ENCODE results near the gene STARD7. TPM values are rescaled to one million over a fixed set of nuclear protein-coding genes. Genes with fewer than 3 reads are reported as not detected.
"Not testable (repeated sequence)": the region's sequence is repeated elsewhere in the genome, so short reads cannot be mapped to it uniquely, and the experiment has no call there.

Gene STARD7
- total RNA-seq, 1 experiment from 2014 or later: 100 TPM

DNA sequence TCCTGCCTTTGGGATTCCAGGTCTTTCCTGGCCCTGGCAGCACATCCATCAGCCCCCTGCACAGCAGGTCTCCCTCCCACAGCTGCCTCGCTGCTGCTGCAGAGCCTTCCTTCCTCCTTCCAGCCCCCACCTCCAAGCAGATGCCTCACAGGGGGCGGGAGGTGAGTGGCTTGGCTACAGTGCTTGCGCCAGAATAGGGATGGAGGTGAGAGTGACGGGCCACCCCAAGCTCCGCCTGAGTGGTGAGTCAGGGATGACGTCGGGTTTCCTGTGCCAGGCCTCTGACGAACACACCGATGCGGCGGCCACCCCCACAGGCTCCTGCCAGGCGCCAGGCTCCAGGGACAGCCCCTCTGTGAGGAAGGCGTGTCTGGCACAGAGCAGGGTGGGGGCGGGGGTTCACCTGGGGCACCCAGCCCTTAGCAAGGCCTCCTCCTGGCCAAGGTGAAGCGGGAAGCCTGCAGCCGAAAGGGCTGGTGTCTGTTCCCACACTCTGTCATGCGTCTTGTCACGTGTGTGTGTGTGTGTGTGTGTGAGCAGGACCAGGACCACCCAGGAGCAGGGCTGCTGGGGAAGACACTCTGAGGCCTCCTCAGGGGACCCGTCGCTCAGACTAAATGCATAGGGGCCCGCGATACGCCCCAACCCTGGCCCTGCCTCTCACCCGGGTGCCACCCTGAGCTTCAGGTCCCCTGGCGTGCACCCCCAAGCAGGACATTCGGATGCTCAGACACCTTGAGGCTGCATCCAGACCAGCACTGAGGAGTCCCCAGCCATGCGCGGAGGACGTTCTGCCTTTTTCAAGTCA is 60.0 kb downstream of the STARD7 start:
- Histone ChIP-seq H3K9me3 (no peaks in the 10 kb centered on the region), H3K4me3 (no peak overlapping the region), H3K27me3 (no peaks in the 10 kb centered on the region), H3K36me3 (peaks cover 6% of the 10 kb centered on the region)
- peak; percentile 76 for DNase-seq

DNA sequence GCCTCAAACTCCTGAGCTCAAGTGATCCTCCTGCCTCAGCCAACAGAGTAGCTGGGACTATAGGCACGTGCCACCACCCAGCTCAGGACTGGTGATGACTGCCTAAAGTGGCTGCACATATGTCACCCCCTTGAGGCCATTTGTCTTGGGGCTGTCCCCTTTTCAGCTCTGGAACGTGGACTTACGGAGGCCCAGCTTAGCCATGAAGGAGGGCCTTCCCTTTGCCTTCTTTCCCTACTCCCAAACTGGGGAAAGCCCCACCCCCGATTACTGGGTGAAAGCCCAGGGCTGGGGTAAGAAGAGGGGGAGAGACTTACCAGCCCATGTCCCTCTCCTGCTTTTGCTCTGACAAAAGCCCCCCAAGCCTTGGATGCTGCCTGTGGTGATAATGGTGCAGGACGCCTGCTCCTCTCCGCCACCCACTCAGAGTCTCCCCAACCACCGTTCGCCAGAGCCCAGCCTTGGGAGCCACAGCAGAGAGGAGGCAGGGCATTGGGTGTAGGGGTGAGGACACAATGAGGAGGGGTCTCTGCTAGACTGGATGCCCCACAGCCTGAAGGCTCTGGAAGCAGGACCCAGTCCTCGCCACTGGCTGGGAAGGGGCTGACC is 60.9 kb downstream of the STARD7 start:
- H3K4me3 ChIP-seq: no peak overlapping the region
- no peak for DNase-seq
- H3K36me3 ChIP-seq: peaks cover 15% of the 10 kb centered on the region
- no peaks in the 10 kb centered on the region for H3K9me3 ChIP-seq
- H3K27me3 ChIP-seq: no peaks in the 10 kb centered on the region

DNA sequence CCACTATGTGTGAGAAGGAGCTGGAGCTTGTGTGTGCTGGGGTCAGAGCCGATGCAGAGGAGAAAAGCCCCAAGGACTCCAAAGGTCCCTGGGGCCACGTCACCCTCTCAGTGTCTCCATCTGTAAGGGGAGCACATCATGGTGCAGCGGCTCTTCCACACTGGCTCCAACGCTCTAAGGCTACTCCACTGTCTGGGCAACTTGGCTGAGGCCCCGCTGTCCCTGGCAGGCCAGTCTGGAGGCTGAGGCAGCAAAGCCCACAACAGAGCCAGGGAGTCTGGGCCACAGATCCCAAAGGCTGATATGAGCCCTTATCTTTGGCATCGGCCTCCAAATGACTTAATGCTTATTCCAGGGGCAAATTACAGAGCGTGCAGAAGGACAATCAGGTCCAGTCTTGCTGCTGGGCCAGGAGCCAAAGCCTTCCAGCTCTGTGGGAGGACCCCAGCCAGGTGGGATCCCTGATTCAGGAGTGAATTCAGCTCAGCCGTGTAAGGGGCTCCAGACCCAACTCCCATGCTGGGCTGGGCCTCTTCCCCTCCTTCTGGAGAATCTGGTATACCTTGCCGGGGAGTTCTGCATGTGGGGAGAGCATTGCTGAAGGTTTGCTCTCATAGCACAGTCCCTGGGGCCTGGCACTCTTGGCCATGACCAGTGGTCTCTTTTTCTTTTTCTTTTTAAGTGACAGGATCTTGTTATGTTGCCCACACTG is 61.6 kb downstream of the STARD7 start:
- no peak for DNase-seq
- H3K9me3 ChIP-seq: no peaks in the 10 kb centered on the region
- H3K36me3 ChIP-seq: peaks cover 21% of the 10 kb centered on the region
- H3K4me3 ChIP-seq: no peak overlapping the region
- no peaks in the 10 kb centered on the region for H3K27me3 ChIP-seq

DNA sequence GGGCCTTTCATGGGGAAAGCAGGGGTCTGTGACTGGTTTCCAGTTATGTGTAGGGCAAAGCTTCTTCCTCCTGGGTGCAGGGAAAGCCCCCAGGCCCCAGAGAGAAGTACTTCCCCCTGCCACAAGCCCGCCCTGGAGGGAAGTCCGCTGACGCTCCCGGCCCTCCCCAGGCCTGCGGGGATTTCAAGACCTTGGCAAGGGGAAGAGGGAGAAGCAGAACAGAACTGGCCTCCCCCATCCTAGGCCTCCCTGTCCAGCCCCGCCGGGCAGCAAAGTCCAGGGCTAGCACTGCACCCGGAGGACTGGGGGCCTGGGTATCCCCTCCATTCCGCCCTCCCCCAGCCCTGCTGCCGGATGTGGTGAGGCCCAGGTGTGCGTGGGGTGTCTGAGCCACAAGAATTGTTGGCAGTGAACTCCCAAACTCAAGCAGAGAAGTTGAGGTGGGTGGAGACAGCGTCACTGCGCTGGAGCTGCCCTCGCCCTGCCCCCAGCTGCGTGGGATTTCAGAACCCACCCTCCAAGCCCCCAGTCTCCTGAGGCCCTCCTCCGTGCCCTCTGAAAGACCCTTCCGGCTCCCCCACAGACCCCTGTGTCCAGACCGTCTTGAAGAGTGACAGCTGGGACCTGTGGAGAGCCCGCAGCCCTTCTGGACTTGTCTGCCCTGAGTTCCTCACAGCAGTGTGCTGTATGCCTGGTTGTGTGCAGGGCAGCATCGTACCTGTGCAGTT is 62.3 kb downstream of the STARD7 start:
- H3K36me3 ChIP-seq: peaks cover 21% of the 10 kb centered on the region
- DNase-seq: no peak
- H3K9me3 ChIP-seq: no peaks in the 10 kb centered on the region
- no peaks in the 10 kb centered on the region for H3K27me3 ChIP-seq
- no peak overlapping the region for H3K4me3 ChIP-seq

DNA sequence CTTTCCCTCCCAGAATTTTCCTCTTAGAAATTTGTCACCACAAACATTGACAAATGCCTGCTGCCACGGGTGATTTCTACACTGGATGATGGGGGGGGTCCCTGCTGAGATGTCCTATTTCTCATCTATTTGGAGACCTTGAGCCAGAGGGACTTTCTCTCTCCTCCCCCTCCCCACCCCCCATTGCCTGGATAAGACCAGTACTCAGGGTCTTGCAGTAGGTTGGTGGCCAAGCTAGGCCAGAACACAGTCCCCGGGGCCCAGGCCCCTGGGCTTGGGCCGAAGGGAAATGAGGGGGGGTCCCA is 62.8 kb downstream of the STARD7 start:
- Histone ChIP-seq H3K4me3 (peak overlapping the region; percentile 77), H3K27me3 (no peaks in the 10 kb centered on the region), H3K9me3 (no peaks in the 10 kb centered on the region), H3K36me3 (peaks cover 21% of the 10 kb centered on the region)
- DNase-seq: no peak

DNA sequence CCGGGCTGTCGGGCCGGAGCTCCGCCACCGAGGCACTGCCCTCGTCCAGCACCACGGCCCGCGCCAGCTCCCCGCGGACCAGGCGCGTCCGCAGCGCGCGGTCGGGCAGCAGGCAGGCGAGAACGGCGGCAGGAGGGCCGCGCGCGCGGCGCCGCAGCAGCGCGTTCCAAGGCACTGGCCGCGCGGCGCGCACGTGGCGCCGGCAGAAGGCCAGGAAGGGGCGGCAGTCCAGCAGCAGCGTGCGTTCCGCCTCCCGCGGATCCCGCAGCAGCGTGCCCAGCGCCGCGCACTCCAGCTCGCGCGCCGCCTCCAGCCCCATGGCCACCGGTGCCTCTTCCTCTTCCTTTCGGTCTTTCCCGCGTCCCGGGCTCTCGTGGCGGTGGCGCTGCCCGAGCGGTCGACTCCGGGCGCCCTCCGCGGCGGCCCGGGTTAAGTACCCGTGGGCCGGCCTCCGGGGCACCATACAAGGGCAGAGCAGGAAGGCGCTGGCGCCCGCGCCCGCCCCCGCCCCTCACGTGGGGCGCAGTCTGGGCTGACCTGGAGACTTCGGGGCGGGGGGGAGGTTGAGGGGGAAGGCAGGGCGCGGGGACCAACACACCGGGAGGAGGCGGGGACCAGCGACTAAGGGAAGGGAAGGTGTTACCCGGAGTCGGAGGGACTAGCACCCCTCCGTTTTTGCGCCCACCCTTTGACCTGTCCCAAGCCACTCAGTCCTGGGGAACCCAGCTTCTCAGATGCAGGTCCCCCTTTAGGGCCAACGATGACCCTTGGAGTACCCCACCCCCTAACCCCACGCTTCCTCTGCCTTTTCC is 63.4 kb downstream of the STARD7 start, which contains the start of gene DUSP2:
Gene DUSP2 (minus strand): TSS at position 405 of the 812 bp plus-strand sequence. CDS start 86 bp downstream, at position 319.
- peak; percentile 86 for DNase-seq
- H3K4me3 ChIP-seq: peak within 1 kb of the TSS; percentile 77
- no peaks in the 10 kb centered on the region for H3K27me3 ChIP-seq
- H3K36me3 ChIP-seq: peaks cover 21% of the 10 kb centered on the region
- no peaks in the 10 kb centered on the region for H3K9me3 ChIP-seq

DNA sequence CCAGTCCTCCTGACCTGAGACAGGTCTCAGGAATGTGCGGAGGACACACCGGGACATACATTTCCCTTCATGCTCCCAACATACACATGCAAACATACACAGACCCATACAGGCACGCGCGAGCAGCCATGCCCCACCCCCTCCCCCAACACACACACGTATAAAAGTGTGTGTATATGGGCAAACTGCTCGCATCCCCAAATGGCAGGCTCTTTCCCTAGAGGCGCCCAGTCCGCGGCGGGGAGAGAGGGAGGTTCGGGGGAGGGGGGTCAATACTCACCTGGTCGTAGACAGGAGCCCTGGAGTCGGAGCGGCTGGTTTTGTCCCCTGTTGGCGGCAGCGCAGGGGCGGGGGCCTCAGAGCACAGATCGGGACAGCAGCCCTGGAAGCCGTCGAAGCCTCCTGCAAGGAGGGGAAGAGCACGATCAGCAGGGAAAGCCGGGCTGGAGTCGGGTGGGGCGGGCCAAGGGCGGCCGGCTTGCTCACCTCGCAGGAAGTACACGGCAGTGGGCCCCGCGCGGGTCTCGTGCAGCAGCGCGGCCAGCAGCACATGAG is 64.1 kb downstream of the STARD7 start:
- Histone ChIP-seq H3K36me3 (peaks cover 21% of the 10 kb centered on the region), H3K27me3 (no peaks in the 10 kb centered on the region), H3K4me3 (peak overlapping the region; percentile 77), H3K9me3 (no peaks in the 10 kb centered on the region)
- no peak for DNase-seq

DNA sequence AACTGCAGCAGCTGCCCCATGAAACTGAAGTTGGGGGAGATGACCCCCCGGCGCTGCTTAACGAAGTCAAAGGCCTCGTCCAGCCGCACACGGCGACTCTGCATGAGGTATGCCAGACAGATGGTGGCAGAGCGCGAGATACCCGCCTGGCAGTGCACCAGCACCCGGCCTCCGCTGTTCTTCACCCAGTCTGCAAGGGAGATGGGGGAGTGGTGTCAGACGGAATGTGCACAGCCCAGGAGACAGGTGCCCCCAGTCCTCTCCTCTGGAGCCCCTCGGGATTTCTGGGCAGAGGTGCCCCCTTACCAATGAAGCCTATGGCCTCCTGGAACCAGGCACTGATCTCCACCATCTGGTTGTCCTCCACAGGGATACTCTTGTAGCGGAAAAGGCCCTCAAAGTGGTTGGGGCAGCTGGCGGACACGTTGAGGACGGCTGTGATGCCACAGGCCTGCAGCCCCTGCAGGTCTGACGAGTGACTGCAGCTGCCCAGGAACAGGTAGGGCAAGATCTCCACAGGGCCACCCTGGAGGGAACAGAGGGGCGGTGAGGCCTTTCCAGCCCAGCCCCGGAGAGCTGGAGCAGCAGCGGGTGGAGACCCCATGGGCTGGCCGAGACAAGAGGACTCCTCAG is 64.7 kb downstream of the STARD7 start:
- H3K9me3 ChIP-seq: no peaks in the 10 kb centered on the region
- H3K36me3 ChIP-seq: peaks cover 21% of the 10 kb centered on the region
- H3K4me3 ChIP-seq: peak overlapping the region; percentile 77
- H3K27me3 ChIP-seq: no peaks in the 10 kb centered on the region
- no peak for DNase-seq

DNA sequence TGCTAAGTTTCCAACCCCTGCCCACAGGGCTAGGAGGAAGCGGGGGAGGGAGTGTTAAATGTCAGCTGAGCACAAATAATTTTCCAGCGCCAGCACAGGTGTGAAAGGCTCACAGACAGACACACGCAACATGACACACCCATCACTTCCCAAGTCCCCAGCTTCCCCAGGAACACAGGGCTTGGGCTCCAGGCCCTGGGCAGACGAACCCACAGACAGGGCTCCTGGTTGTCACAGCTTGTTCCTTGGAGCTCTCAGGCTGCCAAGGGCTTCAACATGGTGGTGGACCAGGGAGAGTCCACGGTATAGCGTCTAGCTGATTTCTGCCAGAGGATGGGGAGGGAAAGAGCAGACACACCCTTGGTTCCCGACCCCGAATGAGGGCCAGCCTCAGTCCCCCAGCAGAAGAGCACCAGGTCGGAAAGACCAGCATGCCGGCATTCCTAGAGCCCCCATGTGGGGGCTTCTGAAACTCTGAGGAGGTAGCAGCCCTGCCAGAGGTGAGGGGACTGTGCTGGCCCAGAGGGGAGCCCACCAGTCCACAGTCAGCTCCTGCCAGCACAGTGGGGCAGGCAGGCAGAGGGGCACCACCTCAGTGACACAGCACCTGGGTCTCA is 65.3 kb downstream of the STARD7 start:
- H3K36me3 ChIP-seq: peaks cover 21% of the 10 kb centered on the region
- no peaks in the 10 kb centered on the region for H3K9me3 ChIP-seq
- H3K27me3 ChIP-seq: no peaks in the 10 kb centered on the region
- no peak overlapping the region for H3K4me3 ChIP-seq
- no peak for DNase-seq

DNA sequence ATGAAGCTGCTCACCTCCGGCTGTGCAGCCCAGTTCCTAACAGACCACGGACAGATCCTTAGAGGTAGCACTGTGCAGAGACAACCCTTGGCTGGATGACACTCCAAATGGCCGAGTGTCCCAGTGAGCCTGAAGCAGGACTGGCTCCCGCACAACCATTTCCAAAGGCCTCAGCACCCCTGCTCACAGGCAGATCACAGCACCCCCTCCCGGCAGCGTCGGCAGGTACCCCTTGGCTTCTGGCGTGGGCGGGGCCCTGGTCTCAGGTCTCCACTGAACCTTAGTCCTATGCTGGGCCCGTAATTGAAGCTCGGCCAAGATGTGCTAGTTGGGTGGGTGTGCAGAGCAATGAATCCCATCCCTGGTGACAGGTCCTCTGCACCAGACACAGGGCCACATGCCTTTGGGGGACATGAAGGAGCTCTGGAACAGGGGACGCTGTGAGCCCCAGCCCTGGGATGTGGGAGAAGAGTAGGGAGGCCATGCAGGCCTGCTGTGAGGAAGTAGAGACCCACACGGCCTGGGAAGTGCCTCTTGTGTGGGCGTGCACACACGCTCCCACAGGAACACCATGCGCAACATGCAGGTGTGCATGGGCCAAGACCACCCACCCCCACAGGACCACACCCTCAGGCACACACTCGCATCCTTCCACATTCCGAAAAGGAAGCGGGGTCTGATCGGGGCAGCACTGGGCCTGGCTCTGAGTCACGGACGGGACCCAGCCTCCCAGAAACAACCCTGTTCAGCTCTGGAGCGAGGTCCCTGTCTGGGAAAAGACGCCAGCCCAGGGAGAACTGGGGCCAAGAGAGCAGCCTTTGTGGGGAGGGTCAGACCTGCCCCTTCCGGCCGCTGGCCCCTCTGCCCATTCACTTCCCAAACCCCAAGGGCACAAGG is 66.2 kb downstream of the STARD7 start:
- Histone ChIP-seq H3K27me3 (no peaks in the 10 kb centered on the region), H3K4me3 (no peak overlapping the region)
- no peak for DNase-seq

DNA sequence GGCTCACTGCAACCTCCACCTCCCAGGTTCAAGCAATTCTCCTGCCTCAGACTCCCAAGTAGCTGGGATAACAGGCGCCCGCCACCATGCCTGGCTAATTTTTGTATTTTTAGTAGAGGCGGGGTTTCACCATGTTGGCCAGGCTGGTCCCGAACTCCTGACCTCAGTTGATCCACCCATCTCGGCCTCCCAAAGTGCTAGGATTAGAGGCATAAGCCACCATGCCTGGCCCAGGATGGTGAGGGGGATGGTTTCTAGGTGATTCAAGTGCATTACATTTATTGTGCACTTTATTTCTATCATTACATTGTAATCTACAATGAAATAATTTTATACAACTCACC is 67.0 kb downstream of the STARD7 start:
- H3K4me3 ChIP-seq, H3K27me3 ChIP-seq, DNase-seq, H3K9me3 ChIP-seq: not testable (repeated sequence)
- peaks cover 21% of the 10 kb centered on the region for H3K36me3 ChIP-seq

More for the DNA sequence above, 66.2 kb downstream of the STARD7 start:
- Histone ChIP-seq H3K9me3 (no peaks in the 10 kb centered on the region), H3K36me3 (peaks cover 21% of the 10 kb centered on the region)

DNA sequence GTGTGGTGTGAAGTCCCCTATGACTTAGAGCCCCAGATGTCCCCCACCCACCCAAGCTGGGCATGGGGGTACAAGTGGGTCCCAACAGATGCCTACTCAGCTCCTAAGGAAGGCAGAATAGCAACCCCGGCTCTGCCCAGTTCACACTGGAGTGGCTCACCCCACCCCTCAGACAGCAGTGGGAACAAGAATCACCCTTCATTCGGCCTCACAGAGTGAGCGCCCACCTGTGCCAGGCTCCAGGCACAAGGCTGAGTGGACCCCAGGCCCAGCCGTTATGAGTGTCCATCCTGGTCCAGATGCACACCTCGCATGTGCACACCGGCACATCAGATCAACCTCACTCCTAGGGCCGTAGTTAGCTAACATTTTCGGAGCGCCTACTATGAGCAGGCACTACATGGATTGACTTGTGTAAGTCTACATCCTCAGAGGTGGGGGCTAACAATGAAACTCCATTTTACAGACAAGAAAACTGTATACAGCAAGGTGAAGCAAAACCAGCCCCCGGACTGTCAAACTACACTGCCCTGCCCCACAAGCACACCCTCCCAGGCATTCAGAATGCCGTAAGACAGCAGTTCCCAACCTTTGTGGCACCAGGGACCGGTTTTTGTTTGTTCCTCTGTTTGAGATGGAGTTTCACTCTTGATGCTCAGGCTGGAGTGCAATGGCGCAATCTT is 67.5 kb downstream of the STARD7 start:
- no peak for DNase-seq
- no peaks in the 10 kb centered on the region for H3K9me3 ChIP-seq
- H3K4me3 ChIP-seq: no peak overlapping the region
- H3K27me3 ChIP-seq: no peaks in the 10 kb centered on the region
- peaks cover 21% of the 10 kb centered on the region for H3K36me3 ChIP-seq

DNA sequence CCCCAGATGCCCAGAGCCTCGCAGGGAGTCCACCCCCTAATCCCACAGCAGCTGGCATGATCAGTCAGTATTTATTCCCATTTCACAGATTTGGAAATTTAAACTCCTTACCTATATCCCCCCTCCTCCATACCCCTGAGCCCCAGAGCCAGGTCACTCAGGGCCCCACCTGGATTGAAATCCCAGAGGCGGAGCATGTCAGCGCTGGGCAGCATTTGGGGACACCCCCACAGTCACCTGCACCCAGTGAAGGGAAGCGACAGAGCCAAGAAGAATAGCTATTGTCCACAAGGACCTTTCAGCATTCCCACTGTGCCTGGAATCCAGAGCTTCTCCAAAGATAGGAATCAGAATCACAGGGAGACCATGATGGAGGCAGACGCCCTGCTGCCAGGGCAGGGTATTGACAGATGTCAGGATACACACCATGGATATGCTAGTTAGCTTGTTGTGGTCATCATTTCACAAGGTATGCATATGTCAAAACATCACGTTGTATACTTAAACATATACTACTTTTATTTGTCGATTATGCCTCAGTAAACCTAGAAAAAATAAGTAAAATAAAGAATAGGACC is 69.4 kb downstream of the STARD7 start:
- no peak overlapping the region for H3K4me3 ChIP-seq
- peaks cover 21% of the 10 kb centered on the region for H3K36me3 ChIP-seq
- DNase-seq: no peak
- no peaks in the 10 kb centered on the region for H3K27me3 ChIP-seq
- no peaks in the 10 kb centered on the region for H3K9me3 ChIP-seq
